HepG2 (cell line): ENCODE data around the gene ZKSCAN3. TPM values are rescaled to one million over a fixed set of nuclear protein-coding genes. Genes with fewer than 3 reads are reported as not detected.

Experiments
- ATM ChIP-seq: fragments of 450-650 bp; IDR thresholded peaks from 2 replicates; pipeline ENCODE4 v1.7.1; 2017; ENCODE audit warnings: mild to moderate bottlenecking, borderline replicate concordance
- CBX1 ChIP-seq: IDR thresholded peaks from one replicate; pipeline ENCODE4 v1.6.1; 2016; ENCODE audit warnings: antibody characterized with exemption, low read depth
- CHD2 ChIP-seq: IDR thresholded peaks from 2 replicates; pipeline ENCODE4 v1.6.1; 2011; ENCODE audit warnings: low read depth, low read length, improper control_type of control experiment
- GFI1 ChIP-seq: sonication (generic); formaldehyde crosslinking; IDR thresholded peaks from 2 replicates; pipeline ENCODE4 v1.5.0; 2020; ENCODE audit warnings: missing genetic modification reagents, mild to moderate bottlenecking, borderline replicate concordance
- JUNB ChIP-seq: sonication (generic); formaldehyde crosslinking; IDR thresholded peaks from 2 replicates; pipeline ENCODE4 v1.8.0; 2022; ENCODE audit warnings: missing genetic modification reagents, mild to moderate bottlenecking, borderline replicate concordance
- NR2C2 ChIP-seq: sonication (generic); formaldehyde crosslinking; IDR thresholded peaks from 2 replicates; pipeline ENCODE4 v1.4.0; 2020; ENCODE audit warnings: missing genetic modification reagents, mild to moderate bottlenecking, moderate library complexity, borderline replicate concordance
- PAWR ChIP-seq: sonication (generic); formaldehyde crosslinking; IDR thresholded peaks from 2 replicates; pipeline ENCODE4 v1.4.0; 2020; ENCODE audit warnings: missing genetic modification reagents, mild to moderate bottlenecking, borderline replicate concordance
- POLR2AphosphoS5 ChIP-seq: IDR thresholded peaks from 2 replicates; pipeline ENCODE4 v1.6.1; 2012; ENCODE audit warnings: low read depth, low read length
- ZBTB21 ChIP-seq: sonication (generic); formaldehyde crosslinking; IDR thresholded peaks from 2 replicates; pipeline ENCODE4 v1.4.0; 2020; ENCODE audit warnings: missing genetic modification reagents
- ZNF143 ChIP-seq: sonication (generic); formaldehyde crosslinking; IDR thresholded peaks from 2 replicates; pipeline ENCODE4 v1.4.0; 2020; ENCODE audit warnings: missing genetic modification reagents
- ZNF274 ChIP-seq: sonication (generic); formaldehyde crosslinking; IDR thresholded peaks from 2 replicates; pipeline ENCODE4 v1.5.1; 2020; ENCODE audit warnings: mild to moderate bottlenecking, missing genetic modification reagents
- ZNF570 ChIP-seq: sonication (generic); formaldehyde crosslinking; IDR thresholded peaks from 2 replicates; pipeline ENCODE4 v1.4.0; 2020; ENCODE audit warnings: mild to moderate bottlenecking, missing genetic modification reagents, borderline replicate concordance
- ZNF660 ChIP-seq: sonication (generic); formaldehyde crosslinking; IDR thresholded peaks from 2 replicates; pipeline ENCODE4 v1.5.1; 2020; ENCODE audit warnings: mild to moderate bottlenecking, low read depth, missing genetic modification reagents, borderline replicate concordance
- polyA plus RNA-seq, 8 experiments: library from polyadenylated mRNA; depleted of rRNA in 3 of 8; stranded (reverse) in 7 of 8; unstranded in 1 of 8; fragments of >200 nt; fragmentation: Illumina TruSeq in 4 of 8; extraction: Trizol in 4 of 8; gene quantifications; 2 replicates each; pipeline versions ENCODE4 v1.2.1 to v1.2.3, GENCODE V29; 2011 to 2016; ENCODE audit warnings: low read depth in 4 of 8, missing spikeins in 1 of 8, mixed read lengths in 1 of 8; ENCODE audit not compliant: insufficient read depth in 1 of 8
- total RNA-seq, 5 experiments: library from RNA; depleted of rRNA; stranded (reverse); fragments of >200 nt; fragmentation: Illumina TruSeq; extraction: Trizol; gene quantifications; 2 replicates each; pipeline ENCODE4 v1.2.3, GENCODE V29; 2016; ENCODE audit warnings: low read depth in 1 of 5
- TF ChIP-seq, protein P1 (sequence below): IDR thresholded peaks from 2 replicates; pipeline ENCODE4 v1.6.1; 2012; ENCODE audit warnings: low read length, improper control_type of control experiment
- TF ChIP-seq, protein P2 (sequence below): fragments of 450-650 bp; IDR thresholded peaks from 2 replicates; pipeline ENCODE4 v1.6.1; 2016
- TF ChIP-seq, protein P3 (sequence below): sonication (generic); formaldehyde crosslinking; IDR thresholded peaks from 2 replicates; pipeline ENCODE4 v1.5.0; 2020; ENCODE audit warnings: missing genetic modification reagents, mild to moderate bottlenecking, borderline replicate concordance
- TF ChIP-seq, protein P4 (sequence below): sonication (generic); formaldehyde crosslinking; IDR thresholded peaks from 2 replicates; pipeline ENCODE4 v1.4.0; 2020; ENCODE audit warnings: missing genetic modification reagents, borderline replicate concordance

Gene ZKSCAN3
- total and polyA plus RNA-seq, 2 of the 13 experiments (the other 11 are each of a cell fraction or from before 2014, with no cell fraction given) = 3.3 to 7.4 TPM

DNA sequence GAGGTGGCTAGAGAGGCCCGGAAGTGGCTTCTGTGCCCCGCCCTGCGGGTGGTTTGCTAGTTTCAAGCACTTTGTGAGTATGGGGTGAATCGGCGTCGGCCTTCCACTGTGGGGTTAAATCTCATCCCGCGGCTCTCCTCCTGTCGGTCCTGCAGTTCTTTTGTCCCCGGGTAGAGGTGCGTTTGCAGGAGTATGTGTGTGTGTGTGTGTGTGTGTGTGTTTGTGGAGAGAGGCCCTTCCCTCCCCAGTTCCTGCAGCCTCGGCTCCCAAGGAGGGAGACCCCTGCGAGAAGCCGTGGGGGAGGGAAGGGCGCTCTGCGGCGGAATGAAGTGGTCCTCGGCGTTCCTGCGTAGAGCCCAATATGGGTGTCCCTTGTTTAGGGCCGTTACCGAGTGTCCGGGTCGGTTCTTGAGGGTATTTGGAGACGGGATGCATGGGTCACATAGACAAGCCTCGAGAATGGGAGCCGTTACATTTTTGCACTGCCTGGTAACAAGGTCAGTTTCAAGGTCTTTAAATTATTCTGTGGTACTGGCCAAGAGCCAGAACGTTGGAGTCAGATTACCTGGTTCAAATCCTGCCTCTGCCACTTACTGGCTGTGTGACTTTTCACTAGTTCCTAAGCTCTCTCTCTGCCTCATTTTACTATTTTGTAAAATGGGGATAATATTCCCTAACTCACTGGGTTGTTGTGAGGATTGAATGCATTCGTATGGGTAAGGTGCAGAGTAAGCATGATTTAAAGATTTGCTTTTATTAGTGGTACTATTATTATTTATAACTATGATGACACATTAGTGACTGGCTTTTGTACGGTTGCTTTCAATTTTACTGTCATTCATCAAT, at the start of gene ZKSCAN3 (continued):
- TF ChIP-seq, protein P1, sequence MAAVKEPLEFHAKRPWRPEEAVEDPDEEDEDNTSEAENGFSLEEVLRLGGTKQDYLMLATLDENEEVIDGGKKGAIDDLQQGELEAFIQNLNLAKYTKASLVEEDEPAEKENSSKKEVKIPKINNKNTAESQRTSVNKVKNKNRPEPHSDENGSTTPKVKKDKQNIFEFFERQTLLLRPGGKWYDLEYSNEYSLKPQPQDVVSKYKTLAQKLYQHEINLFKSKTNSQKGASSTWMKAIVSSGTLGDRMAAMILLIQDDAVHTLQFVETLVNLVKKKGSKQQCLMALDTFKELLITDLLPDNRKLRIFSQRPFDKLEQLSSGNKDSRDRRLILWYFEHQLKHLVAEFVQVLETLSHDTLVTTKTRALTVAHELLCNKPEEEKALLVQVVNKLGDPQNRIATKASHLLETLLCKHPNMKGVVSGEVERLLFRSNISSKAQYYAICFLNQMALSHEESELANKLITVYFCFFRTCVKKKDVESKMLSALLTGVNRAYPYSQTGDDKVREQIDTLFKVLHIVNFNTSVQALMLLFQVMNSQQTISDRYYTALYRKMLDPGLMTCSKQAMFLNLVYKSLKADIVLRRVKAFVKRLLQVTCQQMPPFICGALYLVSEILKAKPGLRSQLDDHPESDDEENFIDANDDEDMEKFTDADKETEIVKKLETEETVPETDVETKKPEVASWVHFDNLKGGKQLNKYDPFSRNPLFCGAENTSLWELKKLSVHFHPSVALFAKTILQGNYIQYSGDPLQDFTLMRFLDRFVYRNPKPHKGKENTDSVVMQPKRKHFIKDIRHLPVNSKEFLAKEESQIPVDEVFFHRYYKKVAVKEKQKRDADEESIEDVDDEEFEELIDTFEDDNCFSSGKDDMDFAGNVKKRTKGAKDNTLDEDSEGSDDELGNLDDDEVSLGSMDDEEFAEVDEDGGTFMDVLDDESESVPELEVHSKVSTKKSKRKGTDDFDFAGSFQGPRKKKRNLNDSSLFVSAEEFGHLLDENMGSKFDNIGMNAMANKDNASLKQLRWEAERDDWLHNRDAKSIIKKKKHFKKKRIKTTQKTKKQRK = no peak
- TF ChIP-seq, protein P2, sequence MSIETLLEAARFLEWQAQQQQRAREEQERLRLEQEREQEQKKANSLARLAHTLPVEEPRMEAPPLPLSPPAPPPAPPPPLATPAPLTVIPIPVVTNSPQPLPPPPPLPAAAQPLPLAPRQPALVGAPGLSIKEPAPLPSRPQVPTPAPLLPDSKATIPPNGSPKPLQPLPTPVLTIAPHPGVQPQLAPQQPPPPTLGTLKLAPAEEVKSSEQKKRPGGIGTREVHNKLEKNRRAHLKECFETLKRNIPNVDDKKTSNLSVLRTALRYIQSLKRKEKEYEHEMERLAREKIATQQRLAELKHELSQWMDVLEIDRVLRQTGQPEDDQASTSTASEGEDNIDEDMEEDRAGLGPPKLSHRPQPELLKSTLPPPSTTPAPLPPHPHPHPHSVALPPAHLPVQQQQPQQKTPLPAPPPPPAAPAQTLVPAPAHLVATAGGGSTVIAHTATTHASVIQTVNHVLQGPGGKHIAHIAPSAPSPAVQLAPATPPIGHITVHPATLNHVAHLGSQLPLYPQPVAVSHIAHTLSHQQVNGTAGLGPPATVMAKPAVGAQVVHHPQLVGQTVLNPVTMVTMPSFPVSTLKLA = no peak
- TF ChIP-seq, protein P3, sequence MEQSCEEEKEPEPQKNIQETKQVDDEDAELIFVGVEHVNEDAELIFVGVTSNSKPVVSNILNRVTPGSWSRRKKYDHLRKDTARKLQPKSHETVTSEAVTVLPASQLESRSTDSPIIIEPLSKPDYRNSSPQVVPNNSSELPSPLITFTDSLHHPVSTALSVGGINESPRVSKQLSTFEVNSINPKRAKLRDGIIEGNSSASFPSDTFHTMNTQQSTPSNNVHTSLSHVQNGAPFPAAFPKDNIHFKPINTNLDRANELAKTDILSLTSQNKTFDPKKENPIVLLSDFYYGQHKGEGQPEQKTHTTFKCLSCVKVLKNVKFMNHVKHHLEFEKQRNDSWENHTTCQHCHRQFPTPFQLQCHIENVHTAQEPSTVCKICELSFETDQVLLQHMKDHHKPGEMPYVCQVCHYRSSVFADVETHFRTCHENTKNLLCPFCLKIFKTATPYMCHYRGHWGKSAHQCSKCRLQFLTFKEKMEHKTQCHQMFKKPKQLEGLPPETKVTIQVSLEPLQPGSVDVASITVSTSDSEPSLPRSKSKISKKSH (CRISPR knock-in tag) = peak; percentile 89; the same call in 1 of the 2 replicates
- peak; percentile 94 for TF ChIP-seq POLR2AphosphoS5
- TF ChIP-seq ATM = no peak
- TF ChIP-seq, protein P4, sequence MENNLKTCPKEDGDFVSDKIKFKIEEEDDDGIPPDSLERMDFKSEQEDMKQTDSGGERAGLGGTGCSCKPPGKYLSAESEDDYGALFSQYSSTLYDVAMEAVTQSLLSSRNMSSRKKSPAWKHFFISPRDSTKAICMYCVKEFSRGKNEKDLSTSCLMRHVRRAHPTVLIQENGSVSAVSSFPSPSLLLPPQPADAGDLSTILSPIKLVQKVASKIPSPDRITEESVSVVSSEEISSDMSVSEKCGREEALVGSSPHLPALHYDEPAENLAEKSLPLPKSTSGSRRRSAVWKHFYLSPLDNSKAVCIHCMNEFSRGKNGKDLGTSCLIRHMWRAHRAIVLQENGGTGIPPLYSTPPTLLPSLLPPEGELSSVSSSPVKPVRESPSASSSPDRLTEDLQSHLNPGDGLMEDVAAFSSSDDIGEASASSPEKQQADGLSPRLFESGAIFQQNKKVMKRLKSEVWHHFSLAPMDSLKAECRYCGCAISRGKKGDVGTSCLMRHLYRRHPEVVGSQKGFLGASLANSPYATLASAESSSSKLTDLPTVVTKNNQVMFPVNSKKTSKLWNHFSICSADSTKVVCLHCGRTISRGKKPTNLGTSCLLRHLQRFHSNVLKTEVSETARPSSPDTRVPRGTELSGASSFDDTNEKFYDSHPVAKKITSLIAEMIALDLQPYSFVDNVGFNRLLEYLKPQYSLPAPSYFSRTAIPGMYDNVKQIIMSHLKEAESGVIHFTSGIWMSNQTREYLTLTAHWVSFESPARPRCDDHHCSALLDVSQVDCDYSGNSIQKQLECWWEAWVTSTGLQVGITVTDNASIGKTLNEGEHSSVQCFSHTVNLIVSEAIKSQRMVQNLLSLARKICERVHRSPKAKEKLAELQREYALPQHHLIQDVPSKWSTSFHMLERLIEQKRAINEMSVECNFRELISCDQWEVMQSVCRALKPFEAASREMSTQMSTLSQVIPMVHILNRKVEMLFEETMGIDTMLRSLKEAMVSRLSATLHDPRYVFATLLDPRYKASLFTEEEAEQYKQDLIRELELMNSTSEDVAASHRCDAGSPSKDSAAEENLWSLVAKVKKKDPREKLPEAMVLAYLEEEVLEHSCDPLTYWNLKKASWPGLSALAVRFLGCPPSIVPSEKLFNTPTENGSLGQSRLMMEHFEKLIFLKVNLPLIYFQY (CRISPR knock-in tag) = 0 out of 2 replicates have a peak, but pooled peaks have one; percentile 16
- peak; percentile 62; the same call in 1 of the 2 replicates for TF ChIP-seq PAWR
- peak; percentile 91 for TF ChIP-seq ZNF274 (CRISPR knock-in tag)
- no peak for TF ChIP-seq ZNF143 (CRISPR knock-in tag)
- no peak for TF ChIP-seq ZNF660 (CRISPR knock-in tag)
- TF ChIP-seq CBX1 = no peak
- no peak for TF ChIP-seq ZBTB21 (CRISPR knock-in tag)
- TF ChIP-seq JUNB (CRISPR knock-in tag) = peak; percentile 60; the same call in 1 of the 2 replicates
- no peak for TF ChIP-seq ZNF570 (CRISPR knock-in tag)
- peak; percentile 35; the same call in 1 of the 2 replicates for TF ChIP-seq NR2C2 (CRISPR knock-in tag)
- TF ChIP-seq GFI1 (CRISPR knock-in tag) = peak; percentile 68
- TF ChIP-seq CHD2 = no peak
